DOHH2 (cell line): ENCODE measurements around the gene FBP1.
A peak's percentile ranks its signal among the peaks of the same experiment; 100 is the strongest.

Source experiments
- H3F3A ChIP-seq: fragments of 200-600 bp; sonication (generic), shearing (Covaris generic); 2 replicates; pipeline ENCODE4 v1.6.0; 2016; ENCODE audit warnings: antibody characterized with exemption, mild to moderate bottlenecking; ENCODE audit not compliant: control insufficient read depth, insufficient read depth
- H3K27ac ChIP-seq: fragments of 200-600 bp; sonication (generic); 2 replicates; pipeline ENCODE4 v1.5.1; 2014; ENCODE audit warnings: low read depth, mild to moderate bottlenecking, low read length, moderate library complexity
- H3K27me3 ChIP-seq: fragments of 200-600 bp; sonication (generic); 2 replicates; pipeline ENCODE4 v1.6.1; 2014; ENCODE audit warnings: mild to moderate bottlenecking, low read length, mixed read lengths; ENCODE audit not compliant: control insufficient read depth
- H3K36me3 ChIP-seq: fragments of 200-600 bp; sonication (generic); 2 replicates; pipeline ENCODE4 v1.6.1; 2014; ENCODE audit warnings: mild to moderate bottlenecking, low read length, moderate library complexity, mixed read lengths; ENCODE audit not compliant: control insufficient read depth
- H3K4me1 ChIP-seq: fragments of 200-600 bp; sonication (generic); 2 replicates; pipeline ENCODE4 v1.6.1; 2014; ENCODE audit warnings: mild to moderate bottlenecking, low read length, mixed read lengths; ENCODE audit not compliant: control insufficient read depth
- H3K4me2 ChIP-seq: fragments of 200-600 bp; sonication (generic); 2 replicates; pipeline ENCODE4 v1.6.0; 2014; ENCODE audit warnings: mild to moderate bottlenecking, low read length, moderate library complexity
- H3K4me3 ChIP-seq: fragments of 200-600 bp; sonication (generic); 2 replicates; pipeline ENCODE4 v1.5.1; 2014; ENCODE audit warnings: mild to moderate bottlenecking, low read length, mixed read lengths
- H3K79me2 ChIP-seq: fragments of 200-600 bp; sonication (generic); 2 replicates; pipeline ENCODE4 v1.6.1; 2014; ENCODE audit warnings: mild to moderate bottlenecking, low read length, mixed read lengths; ENCODE audit not compliant: control insufficient read depth
- H3K9me2 ChIP-seq: fragments of 200-600 bp; sonication (generic); replicated peaks from 2 replicates; pipeline ENCODE4 v1.6.1; 2014; ENCODE audit warnings: mild to moderate bottlenecking, low read length, mixed read lengths; ENCODE audit not compliant: control insufficient read depth
- H3K9me3 ChIP-seq: fragments of 200-600 bp; sonication (generic); 2 replicates; pipeline ENCODE4 v1.6.1; 2014; ENCODE audit warnings: antibody characterized with exemption, low read length, mixed read lengths; ENCODE audit not compliant: control insufficient read depth, insufficient read depth
- H4K20me1 ChIP-seq: fragments of 200-600 bp; sonication (generic); 2 replicates; pipeline ENCODE4 v1.6.0; 2014; ENCODE audit warnings: low read depth, mild to moderate bottlenecking, antibody characterized with exemption, low read length, moderate library complexity; ENCODE audit not compliant: control insufficient read depth, insufficient read depth
- CTCF ChIP-seq: fragments of 200-600 bp; sonication (generic); IDR thresholded peaks from one replicate; pipeline ENCODE4 v1.5.1; 2014; ENCODE audit warnings: antibody characterized with exemption, mild to moderate bottlenecking, low read depth, low read length; ENCODE audit not compliant: poor library complexity, severe bottlenecking
- EZH2phosphoT487 ChIP-seq: fragments of 200-600 bp; sonication (generic); IDR thresholded peaks from 2 replicates; pipeline ENCODE4 v1.6.1; 2017; ENCODE audit warnings: borderline replicate concordance, mild to moderate bottlenecking, antibody characterized with exemption, low read length, moderate library complexity, mixed read lengths

FBP1 gene

GRCh38 chr9:94560237-94560636 is 79.1 kb downstream of the FBP1 start:
- H3K4me2 ChIP-seq: no peak overlapping the region
- no peaks in the 10 kb centered on the region for H3F3A ChIP-seq
- H3K9me3 ChIP-seq: no peaks in the 10 kb centered on the region
- H3K79me2 ChIP-seq: no peaks in the 10 kb centered on the region
- no peaks in the 10 kb centered on the region for H3K36me3 ChIP-seq
- no peaks in the 10 kb centered on the region for H3K9me2 ChIP-seq
- TF ChIP-seq EZH2phosphoT487 (no peak), CTCF (no peak)
- no peak overlapping the region for H3K4me3 ChIP-seq
- no peaks in the 10 kb centered on the region for H4K20me1 ChIP-seq
- no peak overlapping the region for H3K27ac ChIP-seq
- H3K4me1 ChIP-seq: no peaks in the 10 kb centered on the region
- no peaks in the 10 kb centered on the region for H3K27me3 ChIP-seq

- no peak for TF ChIP-seq CTCF
- no peak for TF ChIP-seq EZH2phosphoT487
- Histone ChIP-seq H3K4me1 (no peaks in the 10 kb centered on the region), H3K4me2 (no peak overlapping the region), H3K9me2 (no peaks in the 10 kb centered on the region), H3K4me3 (no peak overlapping the region), H3K9me3 (no peaks in the 10 kb centered on the region), H3F3A (no peaks in the 10 kb centered on the region), H3K36me3 (no peaks in the 10 kb centered on the region), H4K20me1 (no peaks in the 10 kb centered on the region), H3K27me3 (no peaks in the 10 kb centered on the region), H3K27ac (no peak overlapping the region), H3K79me2 (no peaks in the 10 kb centered on the region)
Observed at GRCh38 chr9:94557376-94557775, 81.9 kb downstream of the FBP1 start.

- TF ChIP-seq CTCF (peak; percentile 42), EZH2phosphoT487 (no peak)
- H3K27ac ChIP-seq: no peak within 1 kb of the TSS
- H3K36me3 ChIP-seq: no peaks in the 10 kb centered on the region
- H3K79me2 ChIP-seq: no peaks in the 10 kb centered on the region
- H4K20me1 ChIP-seq: no peaks in the 10 kb centered on the region
- H3K4me3 ChIP-seq: no peak within 1 kb of the TSS
- H3K9me2 ChIP-seq: no peaks in the 10 kb centered on the region
- no peaks in the 10 kb centered on the region for H3K27me3 ChIP-seq
- peak within 1 kb of the TSS; percentile 10; the same call in 1 of the 2 replicates for H3K4me2 ChIP-seq
- no peaks in the 10 kb centered on the region for H3K4me1 ChIP-seq
- no peaks in the 10 kb centered on the region for H3F3A ChIP-seq
- H3K9me3 ChIP-seq: no peaks in the 10 kb centered on the region
Observed at GRCh38 chr9:94554439-94555331, 84.6 kb downstream of the FBP1 start, which contains the start of gene PCAT7. Gene PCAT7 (plus strand): TSS chr9:94555083.
